K562 (cell line): ENCODE data around the gene HPN. TPM values are rescaled to one million over a fixed set of nuclear protein-coding genes. Genes with fewer than 3 reads are reported as not detected.

Experiments used
- ATAC-seq: fragments of 200-7000 bp; cut with Tn5 transposase; 3 replicates; pipeline ENCODE4 v1.9.1; 2020; ENCODE audit warnings: moderate library complexity
- BruUV-seq: library from RNA; stranded (reverse); fragments of 400-500 nt; replicated peaks from 2 replicates; lab custom pipeline; 2021; lab: Mats Ljungman, UMichigan
- CTCF ChIA-PET: fragments of 300-600 bp; formaldehyde crosslinking; extraction: SDS; loops from one replicate; lab custom pipeline; 2021; ENCODE audit warnings: low intra/inter-chr PET ratio; lab: Yijun Ruan, JAX
- POLR2A ChIA-PET: fragments of 300-600, 350-650 bp; sonication (Branson Sonifier 250); formaldehyde crosslinking; extraction: SDS; loops from one replicate; lab custom pipeline; 2021; ENCODE audit warnings: antibody characterized with exemption, inconsistent platforms; lab: Yijun Ruan, JAX
- DNase-seq, 4 experiments: peaks; one replicate each; pipeline versions ENCODE4 v3.0.0 to v3.0.0-alpha.2; 2011 to 2018; ENCODE audit warnings: low spot score in 3 of 4, mixed read lengths in 3 of 4; ENCODE audit errors: extremely low read depth in 1 of 4
- FAIRE-seq: peaks from 2 replicates; lab custom pipeline; 2011; peaks lifted over from hg19 to GRCh38; lab: Jason Lieb, UNC
- H2AFZ ChIP-seq: 2 replicates; pipeline ENCODE4 v1.6.0; 2011; ENCODE audit warnings: low read depth, low read length, control low read depth, inconsistent platforms
- H3K27ac ChIP-seq: fragments of 200-600 bp; 3 replicates; pipeline ENCODE4 v1.8.0; 2011; ENCODE audit warnings: low read depth, mild to moderate bottlenecking, control low read depth, inconsistent platforms, low read length, moderate library complexity, mixed read lengths; ENCODE audit errors: extremely low read depth
- H3K27me3 ChIP-seq, 2 experiments: fragments of 300-600 bp in 1 of 2; 2 replicates in 1 of 2; 3 replicates in 1 of 2; pipeline versions ENCODE4 v1.6.0 to v1.8.0; 2011; ENCODE audit warnings: inconsistent platforms in 2 of 2, low read length in 2 of 2, mild to moderate bottlenecking in 1 of 2, mixed read lengths in 1 of 2, moderate library complexity in 1 of 2; ENCODE audit not compliant: control insufficient read depth in 2 of 2, insufficient read depth in 2 of 2
- H3K36me3 ChIP-seq: fragments of 300-600 bp; 3 replicates; pipeline ENCODE4 v1.8.0; 2011; ENCODE audit warnings: mild to moderate bottlenecking, low read length, inconsistent platforms; ENCODE audit not compliant: control insufficient read depth, insufficient read depth
- H3K4me1 ChIP-seq, 2 experiments: fragments of 200-600 bp in 1 of 2; replicated peaks in 1 of 2; 2 replicates in 1 of 2; 3 replicates in 1 of 2; pipeline versions ENCODE4 v1.5.1 to v1.8.0; 2011; ENCODE audit warnings: inconsistent platforms in 2 of 2, low read length in 2 of 2, mild to moderate bottlenecking in 1 of 2, mixed read lengths in 1 of 2, moderate library complexity in 1 of 2; ENCODE audit not compliant: control insufficient read depth in 2 of 2, insufficient read depth in 2 of 2
- H3K4me2 ChIP-seq: 2 replicates; pipeline ENCODE4 v1.6.1; 2011; ENCODE audit warnings: low read length, control low read depth, inconsistent platforms, mixed read lengths; ENCODE audit not compliant: insufficient read depth
- H3K4me3 ChIP-seq: fragments of 200-600 bp; sonication (generic), shearing (Covaris generic); 2 replicates; pipeline ENCODE4 v1.5.1; 2016; ENCODE audit warnings: control low read depth, inconsistent platforms
- H3K79me2 ChIP-seq: fragments of 200-600 bp; 3 replicates; pipeline ENCODE4 v1.8.0; 2011; ENCODE audit warnings: low read length, inconsistent platforms; ENCODE audit not compliant: control insufficient read depth, insufficient read depth
- H3K9ac ChIP-seq, 2 experiments: 2 replicates each; pipeline versions ENCODE4 v1.6.0 to v1.6.1; 2011; ENCODE audit warnings: low read depth in 2 of 2, low read length in 2 of 2, control low read depth in 1 of 2, inconsistent platforms in 1 of 2, mild to moderate bottlenecking in 1 of 2, mixed read lengths in 1 of 2; ENCODE audit not compliant: insufficient read depth in 1 of 2
- H3K9me1 ChIP-seq: one replicate; pipeline ENCODE4 v1.6.0; 2011; ENCODE audit warnings: inconsistent platforms, mild to moderate bottlenecking, low read length, moderate library complexity; ENCODE audit not compliant: control insufficient read depth, insufficient read depth
- H3K9me3 ChIP-seq: replicated peaks from 2 replicates; pipeline ENCODE4 v1.5.1; 2011; ENCODE audit warnings: low read depth, low read length, inconsistent platforms; ENCODE audit not compliant: control insufficient read depth, insufficient read depth
- H4K20me1 ChIP-seq: replicated peaks from 2 replicates; pipeline ENCODE4 v1.6.1; 2011; ENCODE audit warnings: low read length, inconsistent platforms, mixed read lengths; ENCODE audit not compliant: control insufficient read depth, insufficient read depth
- ETV6 ChIP-seq, 3 experiments: fragments of 150-350 bp in 1 of 3; sonication (generic) in 1 of 3; formaldehyde crosslinking in 1 of 3; IDR thresholded peaks; 2 replicates each; pipeline versions ENCODE4 v1.6.1 to v1.8.0; 2014 to 2022; ENCODE audit warnings: borderline replicate concordance in 2 of 3, low read depth in 2 of 3, antibody characterized with exemption in 1 of 3, low read length in 1 of 3, mild to moderate bottlenecking in 1 of 3, missing genetic modification reagents in 1 of 3
- TRIM24 ChIP-seq, 2 experiments: fragments of 450-650 bp; IDR thresholded peaks; 2 replicates each; pipeline ENCODE4 v1.6.1; 2016
- WGBS: fragments of 100-300 bp; shearing (Covaris generic); methylation state at CpG from one replicate; pipeline ENCODE4 v1.1.6; 2016; ENCODE audit warnings: low coverage, mixed read lengths; ENCODE audit not compliant: insufficient coverage; ENCODE audit errors: missing lambda C conversion rate; 5-methylcytosine and 5-hydroxymethylcytosine counted together
- in situ Hi-C: fragments of 300-500 bp; cut with MboI; formaldehyde crosslinking; loops from 4 replicates; pipeline ENCODE4 v1.15.0; 2018; ENCODE audit warnings: inconsistent platforms, mixed read lengths
- intact Hi-C: fragments of 100-400 bp; cut with micrococcal nuclease; formaldehyde crosslinking; loops from 2 replicates; pipeline ENCODE4 v1.14.2; 2022
- polyA plus RNA-seq, 8 experiments: library from polyadenylated mRNA; depleted of rRNA in 4 of 8; stranded (reverse) in 5 of 8; unstranded in 3 of 8; fragments of >200 nt; fragmentation: Nextera tagmentation in 2 of 8; fragmentation: Illumina TruSeq in 1 of 8; extraction: Ambion mirVana in 2 of 8; extraction: Trizol in 1 of 8; gene quantifications; 2 replicates each; pipeline versions ENCODE4 v1.2.1 to v1.2.3, GENCODE V29; 2011 to 2014; ENCODE audit warnings: inconsistent platforms in 1 of 8, missing spikeins in 1 of 8
- total RNA-seq, 7 experiments: library from RNA; depleted of rRNA in 6 of 7; stranded (reverse); fragments of >200 nt in 6 of 7; fragmentation: Illumina TruSeq in 2 of 7; extraction: Trizol in 2 of 7; gene quantifications; 2 replicates each; pipeline versions ENCODE4 v1.2.1 to v1.2.3, GENCODE V29; 2011 to 2021; ENCODE audit warnings: low replicate concordance in 1 of 7
- TF ChIP-seq, protein P1 (sequence below): sonication (generic); formaldehyde crosslinking; IDR thresholded peaks from 2 replicates; pipeline ENCODE4 v1.8.0; 2023; ENCODE audit warnings: missing genetic modification reagents, mild to moderate bottlenecking, borderline replicate concordance
- TF ChIP-seq, protein P2 (sequence below), 2 experiments: fragments of 450-650 bp; formaldehyde crosslinking in 1 of 2; IDR thresholded peaks; 2 replicates each; pipeline versions ENCODE4 v1.4.0 to v1.6.1; 2014 to 2020; ENCODE audit warnings: mild to moderate bottlenecking in 2 of 2, borderline replicate concordance in 1 of 2, low read depth in 1 of 2
- TF ChIP-seq, protein P3 (sequence below): fragments of 250-450 bp; sonication (Bioruptor Pico); IDR thresholded peaks from 2 replicates; pipeline ENCODE4 v1.8.0; 2022; ENCODE audit warnings: moderate library complexity, mild to moderate bottlenecking, inconsistent platforms

Gene HPN
- total and polyA plus RNA-seq, 9 of the 15 experiments (the other 6 are each of a cell fraction or from before 2014, with no cell fraction given) = 0.10 to 0.20 TPM; not detected in 7

DNA sequence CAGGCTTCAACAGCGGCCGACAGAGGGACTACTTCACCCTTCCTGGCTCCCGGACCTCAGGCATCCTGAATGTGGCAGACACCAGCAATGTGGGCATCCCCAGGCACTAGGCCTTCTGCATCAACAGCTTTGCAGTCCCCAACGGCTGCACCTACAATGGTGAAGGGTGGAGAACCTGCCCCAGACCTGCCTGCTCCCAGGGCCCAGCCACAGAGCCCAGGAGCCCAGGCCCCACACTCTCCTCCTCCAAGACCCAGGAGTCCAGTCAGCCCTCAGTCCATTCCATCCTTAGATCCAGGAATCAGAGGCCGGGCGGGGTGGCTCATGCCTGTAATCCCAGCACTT is 34.5 kb downstream of the HPN start:
- no peak overlapping the region for H3K9ac ChIP-seq
- H3K36me3 ChIP-seq = no peaks in the 10 kb centered on the region
- H3K9me1 ChIP-seq = no peaks in the 10 kb centered on the region
- H3K4me1 ChIP-seq = peaks cover 0 to 32% of the 10 kb centered on the region in 2 experiments; a peak in 2 of 5 replicates
- no peak overlapping the region for H2AFZ ChIP-seq
- ATAC-seq (no peak), FAIRE-seq (no peak), DNase-seq (no peak)
- in situ Hi-C loops (no loop called here), intact Hi-C loops (no loop called here)
- no peaks in the 10 kb centered on the region for H3K9me3 ChIP-seq
- H3K79me2 ChIP-seq = no peaks in the 10 kb centered on the region
- no TSS peak for BruUV-seq
- WGBS = 0% methylated on average over 4 of the region's 6 CpGs
- H3K4me2 ChIP-seq = no peak overlapping the region
- CTCF ChIA-PET = interaction anchor here (0.6 kb wide), 1 partner anchor 538 kb away, joined by 3 read pairs; no protein-coding TSS in a partner anchor
- peaks cover 37 to 75% of the 10 kb centered on the region in 2 experiments; a peak in 4 of 5 replicates for H3K27me3 ChIP-seq
- H3K27ac ChIP-seq = no peak overlapping the region
- H4K20me1 ChIP-seq = no peaks in the 10 kb centered on the region
- POLR2A ChIA-PET = no interaction called here
- no peak overlapping the region for H3K4me3 ChIP-seq
- no peak for TF ChIP-seq TRIM24 (IDR thresholded peaks at IDR 0.05)
- TF ChIP-seq ETV6 (IDR thresholded peaks at IDR 0.05; ENCODE audit: borderline replicate concordance in 1 of 2, low read depth in 2 of 2, low read length in 1 of 2) = no peak
- no peak for TF ChIP-seq ETV6 (CRISPR knock-in tag; IDR thresholded peaks at IDR 0.05; ENCODE audit: borderline replicate concordance)
- TF ChIP-seq, protein P1, sequence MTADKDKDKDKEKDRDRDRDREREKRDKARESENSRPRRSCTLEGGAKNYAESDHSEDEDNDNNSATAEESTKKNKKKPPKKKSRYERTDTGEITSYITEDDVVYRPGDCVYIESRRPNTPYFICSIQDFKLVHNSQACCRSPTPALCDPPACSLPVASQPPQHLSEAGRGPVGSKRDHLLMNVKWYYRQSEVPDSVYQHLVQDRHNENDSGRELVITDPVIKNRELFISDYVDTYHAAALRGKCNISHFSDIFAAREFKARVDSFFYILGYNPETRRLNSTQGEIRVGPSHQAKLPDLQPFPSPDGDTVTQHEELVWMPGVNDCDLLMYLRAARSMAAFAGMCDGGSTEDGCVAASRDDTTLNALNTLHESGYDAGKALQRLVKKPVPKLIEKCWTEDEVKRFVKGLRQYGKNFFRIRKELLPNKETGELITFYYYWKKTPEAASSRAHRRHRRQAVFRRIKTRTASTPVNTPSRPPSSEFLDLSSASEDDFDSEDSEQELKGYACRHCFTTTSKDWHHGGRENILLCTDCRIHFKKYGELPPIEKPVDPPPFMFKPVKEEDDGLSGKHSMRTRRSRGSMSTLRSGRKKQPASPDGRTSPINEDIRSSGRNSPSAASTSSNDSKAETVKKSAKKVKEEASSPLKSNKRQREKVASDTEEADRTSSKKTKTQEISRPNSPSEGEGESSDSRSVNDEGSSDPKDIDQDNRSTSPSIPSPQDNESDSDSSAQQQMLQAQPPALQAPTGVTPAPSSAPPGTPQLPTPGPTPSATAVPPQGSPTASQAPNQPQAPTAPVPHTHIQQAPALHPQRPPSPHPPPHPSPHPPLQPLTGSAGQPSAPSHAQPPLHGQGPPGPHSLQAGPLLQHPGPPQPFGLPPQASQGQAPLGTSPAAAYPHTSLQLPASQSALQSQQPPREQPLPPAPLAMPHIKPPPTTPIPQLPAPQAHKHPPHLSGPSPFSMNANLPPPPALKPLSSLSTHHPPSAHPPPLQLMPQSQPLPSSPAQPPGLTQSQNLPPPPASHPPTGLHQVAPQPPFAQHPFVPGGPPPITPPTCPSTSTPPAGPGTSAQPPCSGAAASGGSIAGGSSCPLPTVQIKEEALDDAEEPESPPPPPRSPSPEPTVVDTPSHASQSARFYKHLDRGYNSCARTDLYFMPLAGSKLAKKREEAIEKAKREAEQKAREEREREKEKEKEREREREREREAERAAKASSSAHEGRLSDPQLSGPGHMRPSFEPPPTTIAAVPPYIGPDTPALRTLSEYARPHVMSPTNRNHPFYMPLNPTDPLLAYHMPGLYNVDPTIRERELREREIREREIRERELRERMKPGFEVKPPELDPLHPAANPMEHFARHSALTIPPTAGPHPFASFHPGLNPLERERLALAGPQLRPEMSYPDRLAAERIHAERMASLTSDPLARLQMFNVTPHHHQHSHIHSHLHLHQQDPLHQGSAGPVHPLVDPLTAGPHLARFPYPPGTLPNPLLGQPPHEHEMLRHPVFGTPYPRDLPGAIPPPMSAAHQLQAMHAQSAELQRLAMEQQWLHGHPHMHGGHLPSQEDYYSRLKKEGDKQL = no peak
- TF ChIP-seq, protein P2, sequence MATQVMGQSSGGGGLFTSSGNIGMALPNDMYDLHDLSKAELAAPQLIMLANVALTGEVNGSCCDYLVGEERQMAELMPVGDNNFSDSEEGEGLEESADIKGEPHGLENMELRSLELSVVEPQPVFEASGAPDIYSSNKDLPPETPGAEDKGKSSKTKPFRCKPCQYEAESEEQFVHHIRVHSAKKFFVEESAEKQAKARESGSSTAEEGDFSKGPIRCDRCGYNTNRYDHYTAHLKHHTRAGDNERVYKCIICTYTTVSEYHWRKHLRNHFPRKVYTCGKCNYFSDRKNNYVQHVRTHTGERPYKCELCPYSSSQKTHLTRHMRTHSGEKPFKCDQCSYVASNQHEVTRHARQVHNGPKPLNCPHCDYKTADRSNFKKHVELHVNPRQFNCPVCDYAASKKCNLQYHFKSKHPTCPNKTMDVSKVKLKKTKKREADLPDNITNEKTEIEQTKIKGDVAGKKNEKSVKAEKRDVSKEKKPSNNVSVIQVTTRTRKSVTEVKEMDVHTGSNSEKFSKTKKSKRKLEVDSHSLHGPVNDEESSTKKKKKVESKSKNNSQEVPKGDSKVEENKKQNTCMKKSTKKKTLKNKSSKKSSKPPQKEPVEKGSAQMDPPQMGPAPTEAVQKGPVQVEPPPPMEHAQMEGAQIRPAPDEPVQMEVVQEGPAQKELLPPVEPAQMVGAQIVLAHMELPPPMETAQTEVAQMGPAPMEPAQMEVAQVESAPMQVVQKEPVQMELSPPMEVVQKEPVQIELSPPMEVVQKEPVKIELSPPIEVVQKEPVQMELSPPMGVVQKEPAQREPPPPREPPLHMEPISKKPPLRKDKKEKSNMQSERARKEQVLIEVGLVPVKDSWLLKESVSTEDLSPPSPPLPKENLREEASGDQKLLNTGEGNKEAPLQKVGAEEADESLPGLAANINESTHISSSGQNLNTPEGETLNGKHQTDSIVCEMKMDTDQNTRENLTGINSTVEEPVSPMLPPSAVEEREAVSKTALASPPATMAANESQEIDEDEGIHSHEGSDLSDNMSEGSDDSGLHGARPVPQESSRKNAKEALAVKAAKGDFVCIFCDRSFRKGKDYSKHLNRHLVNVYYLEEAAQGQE (IDR thresholded peaks at IDR 0.05; ENCODE audit: borderline replicate concordance) = no peak
- TF ChIP-seq, protein P2 (CRISPR knock-in tag; IDR thresholded peaks at IDR 0.05; ENCODE audit: low read depth) = no peak
- TF ChIP-seq, protein P3, sequence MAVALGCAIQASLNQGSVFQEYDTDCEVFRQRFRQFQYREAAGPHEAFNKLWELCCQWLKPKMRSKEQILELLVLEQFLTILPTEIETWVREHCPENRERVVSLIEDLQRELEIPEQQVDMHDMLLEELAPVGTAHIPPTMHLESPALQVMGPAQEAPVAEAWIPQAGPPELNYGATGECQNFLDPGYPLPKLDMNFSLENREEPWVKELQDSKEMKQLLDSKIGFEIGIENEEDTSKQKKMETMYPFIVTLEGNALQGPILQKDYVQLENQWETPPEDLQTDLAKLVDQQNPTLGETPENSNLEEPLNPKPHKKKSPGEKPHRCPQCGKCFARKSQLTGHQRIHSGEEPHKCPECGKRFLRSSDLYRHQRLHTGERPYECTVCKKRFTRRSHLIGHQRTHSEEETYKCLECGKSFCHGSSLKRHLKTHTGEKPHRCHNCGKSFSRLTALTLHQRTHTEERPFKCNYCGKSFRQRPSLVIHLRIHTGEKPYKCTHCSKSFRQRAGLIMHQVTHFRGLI (CRISPR knock-in tag) = no peak
